ENCODE measurements around the gene PNMA6E.

PNMA6E gene

DNA sequence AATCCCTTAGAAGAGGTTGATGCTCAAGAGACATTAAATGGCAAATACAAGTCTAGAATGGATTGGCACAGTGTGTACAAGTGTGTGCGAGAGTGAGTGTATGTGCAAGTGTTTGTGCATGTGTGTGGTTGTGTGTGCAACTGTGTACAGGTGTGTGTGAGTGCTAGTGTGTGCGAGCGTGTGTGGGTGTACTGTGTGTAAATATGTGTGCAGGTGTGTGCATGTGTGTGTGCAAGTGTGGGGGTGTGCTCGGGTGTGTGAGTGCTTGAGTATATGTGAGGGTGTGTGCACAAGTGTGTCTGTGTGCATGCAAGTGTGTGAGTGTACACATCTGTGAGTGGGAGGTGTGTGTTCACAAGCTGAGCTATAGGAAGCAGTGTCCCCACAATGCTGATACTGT lies 38.8 kb upstream of the PNMA6E start:
- no peak overlapping the region for H3K4me3 ChIP-seq
- H3K9ac ChIP-seq, result no peak overlapping the region
- no peak for TF ChIP-seq Cebpa-rat (IDR thresholded peaks at IDR 0.05)
- H3K9me3 ChIP-seq, result peaks cover 6% of the 10 kb centered on the region; the same call in 1 of the 2 replicates
- H3K4me1 ChIP-seq, result no peaks in the 10 kb centered on the region
- H3K36me3 ChIP-seq, result no peaks in the 10 kb centered on the region
- H3K27ac ChIP-seq, result no peak overlapping the region
- H3K27me3 ChIP-seq, result peaks cover 27% of the 10 kb centered on the region
- no peaks in the 10 kb centered on the region; the same call in 1 of the 2 replicates for H4K20me1 ChIP-seq
- H3K4me2 ChIP-seq, result no peak overlapping the region

DNA sequence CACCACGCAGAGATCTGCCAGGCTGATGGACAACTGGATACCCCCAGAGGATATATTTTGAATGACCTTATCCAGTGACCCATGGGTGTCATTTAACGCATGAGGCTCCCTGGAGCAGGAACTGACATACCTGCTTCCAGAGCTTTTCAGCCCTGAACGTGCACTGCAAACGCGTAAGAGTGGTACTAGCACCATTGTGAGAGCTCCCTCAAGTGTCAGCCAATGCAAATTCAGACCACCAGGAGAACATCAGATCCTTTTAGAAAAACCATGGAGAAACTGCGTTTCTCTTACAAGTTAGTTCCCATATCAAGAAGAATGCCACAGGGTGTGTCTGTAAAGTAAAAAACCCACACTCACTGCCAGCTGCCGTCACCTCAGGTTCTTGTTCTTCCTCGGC lies 37.4 kb upstream of the PNMA6E start:
- H3K4me3 ChIP-seq, result no peak overlapping the region
- no peak overlapping the region for H3K4me2 ChIP-seq
- H3K9ac ChIP-seq, result no peak overlapping the region
- H4K20me1 ChIP-seq, result no peaks in the 10 kb centered on the region
- peaks cover 41% of the 10 kb centered on the region for H3K27me3 ChIP-seq
- no peaks in the 10 kb centered on the region for H3K36me3 ChIP-seq
- no peak overlapping the region for H3K27ac ChIP-seq
- H3K9me3 ChIP-seq, result no peaks in the 10 kb centered on the region
- TF ChIP-seq Cebpa-rat (IDR thresholded peaks at IDR 0.05), result no peak
- H3K4me1 ChIP-seq, result no peaks in the 10 kb centered on the region

DNA sequence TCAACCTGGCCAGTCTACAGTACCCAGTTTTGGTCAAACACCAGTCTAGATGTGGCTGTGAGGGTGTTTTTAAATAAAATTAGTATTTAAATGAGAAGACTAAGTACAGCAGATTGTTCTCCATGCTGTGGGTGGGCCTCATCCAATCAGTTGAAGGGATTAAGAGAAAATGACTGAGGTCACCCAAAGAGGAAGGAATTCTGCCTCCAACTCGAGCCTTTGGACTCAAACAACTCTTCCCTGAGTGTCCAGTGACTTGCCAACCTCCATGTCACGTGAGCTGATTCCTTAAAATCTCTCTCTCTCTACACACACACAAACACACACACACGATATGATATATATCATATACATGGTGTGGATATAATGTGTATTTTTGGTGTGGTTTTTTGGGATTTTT lies 34.7 kb upstream of the PNMA6E start:
- H3K36me3 ChIP-seq, result no peaks in the 10 kb centered on the region
- H4K20me1 ChIP-seq, result no peaks in the 10 kb centered on the region
- no peak overlapping the region for H3K4me3 ChIP-seq
- no peak for TF ChIP-seq Cebpa-rat (IDR thresholded peaks at IDR 0.05)
- H3K4me2 ChIP-seq, result no peak overlapping the region
- peaks cover 13% of the 10 kb centered on the region for H3K9me3 ChIP-seq
- H3K27ac ChIP-seq, result no peak overlapping the region
- no peak overlapping the region for H3K9ac ChIP-seq
- H3K27me3 ChIP-seq, result peaks cover 40% of the 10 kb centered on the region
- H3K4me1 ChIP-seq, result no peaks in the 10 kb centered on the region

DNA sequence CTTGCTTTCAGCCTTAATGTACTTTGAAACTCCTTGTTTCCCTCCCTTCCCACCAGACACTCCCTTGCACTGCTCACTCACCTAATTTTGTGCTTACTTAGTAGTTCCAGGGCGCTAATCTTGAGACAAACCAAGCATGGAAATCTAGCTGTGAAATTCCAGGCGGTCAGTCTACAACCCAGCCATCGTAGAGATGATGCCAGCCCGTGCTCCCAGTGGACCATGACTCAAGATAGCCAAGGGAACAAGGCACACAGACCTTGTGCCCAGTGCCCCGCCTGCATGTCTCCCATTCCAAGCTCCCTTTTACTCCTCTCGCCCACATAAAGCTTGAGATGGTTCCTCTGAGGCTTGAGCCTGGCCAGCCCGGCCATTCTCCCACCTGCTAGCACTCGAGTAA lies 33.7 kb upstream of the PNMA6E start:
- no peak for TF ChIP-seq Cebpa-rat (IDR thresholded peaks at IDR 0.05)
- no peak overlapping the region for H3K9ac ChIP-seq
- no peaks in the 10 kb centered on the region for H4K20me1 ChIP-seq
- H3K27me3 ChIP-seq, result peaks cover 36% of the 10 kb centered on the region
- no peak overlapping the region for H3K4me2 ChIP-seq
- peaks cover 23% of the 10 kb centered on the region for H3K9me3 ChIP-seq
- H3K4me1 ChIP-seq, result no peaks in the 10 kb centered on the region
- H3K36me3 ChIP-seq, result no peaks in the 10 kb centered on the region
- no peak overlapping the region for H3K27ac ChIP-seq
- no peak overlapping the region for H3K4me3 ChIP-seq

DNA sequence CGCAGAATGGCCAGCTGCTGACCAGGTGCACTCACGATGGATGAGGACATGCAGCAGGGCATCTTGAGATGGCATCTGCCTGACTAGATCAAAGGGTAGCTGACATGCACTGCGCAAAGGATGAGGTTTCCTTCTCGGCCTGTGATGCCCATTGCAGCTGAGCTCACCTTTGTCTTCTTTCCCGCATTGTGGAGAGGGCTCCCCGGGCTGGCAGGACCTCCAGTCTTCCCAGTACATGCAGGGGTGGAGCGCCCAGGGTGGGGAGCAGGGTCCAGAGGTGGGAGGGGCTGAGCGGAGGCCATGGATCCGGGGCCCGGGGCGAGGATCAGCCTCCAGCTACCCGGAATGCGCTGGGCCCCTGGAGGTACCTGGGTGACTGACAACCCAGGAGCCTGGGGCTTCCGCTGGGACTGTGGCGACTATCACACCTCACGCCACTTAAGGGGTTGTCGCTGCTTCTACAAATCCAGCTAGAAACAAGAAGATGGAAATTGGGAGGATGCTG lies 32.7 kb upstream of the PNMA6E start:
- Histone ChIP-seq H3K27me3 (peaks cover 38% of the 10 kb centered on the region), H4K20me1 (no peaks in the 10 kb centered on the region), H3K9ac (no peak overlapping the region), H3K4me2 (no peak overlapping the region), H3K27ac (no peak overlapping the region), H3K36me3 (no peaks in the 10 kb centered on the region), H3K4me1 (no peaks in the 10 kb centered on the region), H3K4me3 (no peak overlapping the region), H3K9me3 (peaks cover 24% of the 10 kb centered on the region)
- TF ChIP-seq Cebpa-rat (IDR thresholded peaks at IDR 0.05), result no peak

DNA sequence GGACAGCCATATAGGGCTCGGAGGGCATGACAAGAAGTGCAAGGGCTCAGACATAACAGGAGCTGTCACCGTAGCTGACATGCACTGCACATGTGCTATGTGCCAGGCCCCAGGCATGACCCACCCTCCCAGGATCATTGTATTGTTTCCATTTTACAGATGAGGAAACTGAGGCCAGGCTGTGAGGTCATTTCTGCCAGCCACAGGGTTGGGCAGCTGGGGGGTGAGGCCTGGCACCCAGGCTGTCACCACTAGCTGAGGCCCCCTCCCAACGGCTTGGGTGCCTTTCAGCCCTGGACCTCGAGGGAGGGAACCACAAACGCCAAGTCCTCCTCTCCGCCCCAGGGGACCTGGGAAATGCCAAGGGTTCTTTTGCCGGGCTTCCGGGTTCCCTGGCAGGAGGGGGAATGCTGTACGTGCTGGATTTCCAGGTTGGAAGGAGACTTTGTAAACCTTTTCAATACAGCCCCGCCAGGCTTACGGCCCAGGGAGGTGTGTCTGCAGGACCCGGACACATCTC lies 32.1 kb upstream of the PNMA6E start:
- H3K27me3 ChIP-seq, result peaks cover 39% of the 10 kb centered on the region
- H3K4me3 ChIP-seq, result no peak overlapping the region
- TF ChIP-seq Cebpa-rat (IDR thresholded peaks at IDR 0.05), result no peak
- no peak overlapping the region for H3K4me2 ChIP-seq
- no peaks in the 10 kb centered on the region for H3K36me3 ChIP-seq
- H3K4me1 ChIP-seq, result no peaks in the 10 kb centered on the region
- H3K9me3 ChIP-seq, result peaks cover 30% of the 10 kb centered on the region
- no peaks in the 10 kb centered on the region for H4K20me1 ChIP-seq
- H3K27ac ChIP-seq, result no peak overlapping the region
- H3K9ac ChIP-seq, result no peak overlapping the region

DNA sequence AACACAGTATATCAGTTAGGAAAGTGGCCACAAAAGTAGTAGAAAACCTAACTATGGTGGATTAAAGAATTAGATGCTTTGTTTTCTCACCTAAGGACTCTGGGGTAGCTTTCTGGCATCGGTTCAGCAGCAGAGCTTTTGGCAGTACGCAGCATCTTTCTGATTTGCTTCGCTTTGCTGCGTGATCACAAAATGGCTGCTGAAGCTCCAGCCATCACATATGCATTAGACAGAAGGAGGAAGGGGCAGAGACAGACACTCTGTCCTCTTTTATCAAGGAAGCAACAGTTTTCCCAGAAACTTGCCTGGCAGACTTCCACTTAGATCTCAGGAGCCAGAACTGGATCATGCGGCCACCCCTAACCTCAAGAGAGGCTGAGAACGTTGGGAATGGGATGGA lies 29.6 kb upstream of the PNMA6E start:
- Histone ChIP-seq H3K27ac (no peak overlapping the region), H3K9ac (no peak overlapping the region), H3K4me2 (no peak overlapping the region), H3K27me3 (peaks cover 58% of the 10 kb centered on the region), H3K9me3 (peaks cover 35% of the 10 kb centered on the region), H3K36me3 (no peaks in the 10 kb centered on the region), H4K20me1 (no peaks in the 10 kb centered on the region), H3K4me3 (no peak overlapping the region), H3K4me1 (no peaks in the 10 kb centered on the region)
- TF ChIP-seq Cebpa-rat (IDR thresholded peaks at IDR 0.05), result no peak

DNA sequence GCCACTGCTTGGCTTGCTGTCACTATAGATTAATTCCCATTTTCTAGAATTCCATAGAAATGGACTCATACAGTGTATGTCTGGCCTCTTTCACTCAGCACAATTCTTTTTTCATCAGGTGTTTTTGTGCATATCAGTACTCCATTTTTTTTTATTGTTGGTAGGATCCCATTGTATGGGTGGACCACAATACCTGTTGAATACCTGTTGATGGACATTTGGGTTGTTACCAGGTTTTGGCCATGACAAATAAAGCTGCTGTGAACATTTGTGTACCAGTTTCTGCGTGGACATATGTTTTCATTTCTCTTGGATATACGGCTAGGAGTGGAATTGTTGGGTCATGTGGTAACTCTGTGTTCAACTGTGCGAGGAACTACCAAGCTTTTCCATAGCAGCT lies 25.1 kb upstream of the PNMA6E start:
- peaks cover 31% of the 10 kb centered on the region for H3K9me3 ChIP-seq
- H3K4me1 ChIP-seq, result no peaks in the 10 kb centered on the region
- no peak overlapping the region for H3K4me3 ChIP-seq
- no peak overlapping the region for H3K27ac ChIP-seq
- no peaks in the 10 kb centered on the region for H4K20me1 ChIP-seq
- no peak overlapping the region for H3K4me2 ChIP-seq
- no peak for TF ChIP-seq Cebpa-rat (IDR thresholded peaks at IDR 0.05)
- H3K9ac ChIP-seq, result no peak overlapping the region
- no peaks in the 10 kb centered on the region for H3K36me3 ChIP-seq
- H3K27me3 ChIP-seq, result peaks cover 66% of the 10 kb centered on the region

DNA sequence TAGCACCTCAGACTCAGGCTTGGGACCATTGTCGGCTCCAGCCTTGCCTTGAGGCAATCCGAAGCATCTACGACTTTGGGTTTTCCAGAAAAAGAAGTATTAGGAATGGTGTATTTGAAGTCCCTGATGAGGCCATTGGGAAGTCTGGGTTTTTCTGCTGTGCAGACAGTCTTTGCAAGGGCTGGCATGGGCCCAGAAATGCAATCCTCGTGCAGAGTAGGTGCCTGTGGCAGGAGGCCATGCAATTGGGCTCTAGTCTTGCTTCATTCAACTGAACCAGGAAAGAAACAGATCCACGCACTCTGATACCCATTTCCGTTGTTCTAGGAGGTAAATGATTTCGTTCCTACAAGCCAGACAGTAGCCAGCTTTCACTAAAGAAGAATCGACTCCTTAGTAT lies 22.5 kb upstream of the PNMA6E start:
- Histone ChIP-seq H3K27ac (no peak overlapping the region), H3K9me3 (peaks cover 26% of the 10 kb centered on the region; the same call in 1 of the 2 replicates)
- TF ChIP-seq Cebpa-rat (IDR thresholded peaks at IDR 0.05), result no peak

DNA sequence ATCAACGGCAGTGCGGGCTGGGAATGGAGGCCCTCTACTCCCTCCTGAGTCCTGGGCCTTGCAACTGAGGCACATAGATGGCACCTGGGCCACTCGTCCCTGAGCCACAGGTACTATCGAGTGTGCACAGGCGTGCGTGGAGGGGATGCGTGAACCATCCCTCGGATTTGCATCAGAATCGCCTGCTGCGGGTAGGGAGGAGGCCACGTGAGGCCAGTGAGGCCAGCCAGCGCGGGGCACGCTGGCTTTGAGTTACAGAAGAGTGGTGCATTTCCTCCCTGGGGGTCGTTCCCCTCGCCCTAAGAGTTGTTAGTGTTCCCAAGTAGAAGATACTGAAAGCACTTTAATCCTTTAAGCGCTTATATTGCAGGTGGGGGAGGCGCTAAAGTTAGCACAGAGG lies 20.7 kb upstream of the PNMA6E start:
- Histone ChIP-seq H3K36me3 (no peaks in the 10 kb centered on the region), H3K27ac (no peak overlapping the region), H4K20me1 (no peaks in the 10 kb centered on the region), H3K9me3 (peaks cover 16% of the 10 kb centered on the region; the same call in 1 of the 2 replicates), H3K4me3 (no peak overlapping the region), H3K27me3 (peaks cover 85% of the 10 kb centered on the region), H3K4me1 (peaks cover 15% of the 10 kb centered on the region), H3K9ac (no peak overlapping the region), H3K4me2 (no peak overlapping the region)
- TF ChIP-seq Cebpa-rat (IDR thresholded peaks at IDR 0.05), result no peak

More for the DNA sequence above, 22.5 kb upstream of the PNMA6E start:
- Histone ChIP-seq H4K20me1 (no peaks in the 10 kb centered on the region), H3K27me3 (peaks cover 82% of the 10 kb centered on the region), H3K4me2 (no peak overlapping the region), H3K4me3 (no peak overlapping the region), H3K4me1 (no peaks in the 10 kb centered on the region), H3K36me3 (no peaks in the 10 kb centered on the region), H3K9ac (no peak overlapping the region)

Measured in BLaER1 (cell line).